NT2/D1 (cell line): Measurements from ENCODE around the gene SPTAN1.
"Not testable (repeated sequence)": the region's sequence is repeated elsewhere in the genome, so short reads cannot be mapped to it uniquely, and the experiment has no call there.

Source experiments
- YY1 ChIP-seq: IDR thresholded peaks from 2 replicates; pipeline ENCODE4 v1.6.1; 2011; ENCODE audit not compliant: insufficient read length, insufficient read depth
- ZNF274 ChIP-seq: IDR thresholded peaks from 2 replicates; pipeline ENCODE4 v1.6.1; 2011; ENCODE audit warnings: mild to moderate bottlenecking, low read depth, low read length

- not testable (repeated sequence) for TF ChIP-seq ZNF274, YY1
Measured at GRCh38 chr9:128505906-128506305, 46.5 kb upstream of the SPTAN1 start.
